NCI-H446 (cell line): ENCODE data around the gene LARP4B.

Source experiments
- DNase-seq, 2 experiments: peaks; one replicate each; lab custom pipeline; 2025; lab: John Stamatoyannopoulos, UW

The LARP4B gene

DNA sequence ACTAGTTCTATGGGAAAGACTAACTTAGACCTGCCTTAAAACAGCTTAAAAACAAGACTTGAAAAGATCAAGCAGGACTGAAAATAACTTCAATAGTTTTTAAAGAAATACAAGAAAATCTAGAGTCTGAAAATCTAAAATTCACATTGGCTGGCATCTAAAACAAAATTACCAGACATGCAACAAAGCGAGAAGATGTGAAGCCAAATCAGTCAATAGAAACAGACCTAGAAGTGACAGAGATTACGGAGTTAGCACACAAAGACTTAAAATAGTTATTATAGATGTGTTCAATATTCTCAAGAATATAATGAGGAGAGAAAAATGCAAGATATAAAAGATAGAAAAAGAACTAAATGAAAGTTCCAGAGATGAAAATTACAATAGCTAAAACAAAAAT lies 163.7 kb downstream of the LARP4B start:
- no peak for DNase-seq

DNA sequence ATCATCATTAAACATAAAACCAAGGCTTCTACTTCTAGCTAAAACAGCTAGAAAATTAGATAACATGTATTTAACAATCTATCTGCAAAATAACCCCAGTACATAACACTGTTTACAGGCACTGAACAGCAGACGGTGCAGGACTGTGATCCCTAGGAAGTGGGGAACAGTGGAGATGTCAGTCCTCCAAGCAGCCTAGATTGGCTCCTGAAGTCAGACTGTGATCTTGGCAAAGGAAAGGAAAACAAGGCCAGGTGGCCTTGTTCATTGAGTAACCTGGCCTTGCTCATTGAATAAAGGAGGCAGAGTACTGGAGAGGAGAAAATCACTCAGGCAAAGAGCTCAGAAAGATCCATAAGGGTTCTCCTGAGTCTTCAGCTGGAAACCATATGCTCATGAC lies 164.3 kb downstream of the LARP4B start:
- DNase-seq, result peak in 1 of 2 experiments; percentile 64

DNA sequence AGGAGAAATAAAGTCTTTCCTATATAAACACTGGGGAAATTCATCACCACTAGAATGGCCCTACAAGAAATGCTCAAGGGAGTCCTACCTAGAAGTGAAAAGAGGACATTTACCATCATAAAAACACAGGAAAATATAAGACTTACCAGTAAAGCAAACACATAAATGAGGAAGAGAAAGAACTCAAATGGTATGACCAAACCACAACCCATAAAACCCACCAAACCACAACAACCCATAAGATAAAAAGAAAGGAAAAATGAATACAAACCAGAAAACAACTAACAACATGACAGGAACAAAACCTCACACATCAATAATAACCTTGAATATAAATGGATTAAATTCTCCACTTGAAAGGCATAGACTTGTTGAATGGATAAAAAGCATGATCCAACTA lies 170.1 kb downstream of the LARP4B start:
- DNase-seq, result no peak

DNA sequence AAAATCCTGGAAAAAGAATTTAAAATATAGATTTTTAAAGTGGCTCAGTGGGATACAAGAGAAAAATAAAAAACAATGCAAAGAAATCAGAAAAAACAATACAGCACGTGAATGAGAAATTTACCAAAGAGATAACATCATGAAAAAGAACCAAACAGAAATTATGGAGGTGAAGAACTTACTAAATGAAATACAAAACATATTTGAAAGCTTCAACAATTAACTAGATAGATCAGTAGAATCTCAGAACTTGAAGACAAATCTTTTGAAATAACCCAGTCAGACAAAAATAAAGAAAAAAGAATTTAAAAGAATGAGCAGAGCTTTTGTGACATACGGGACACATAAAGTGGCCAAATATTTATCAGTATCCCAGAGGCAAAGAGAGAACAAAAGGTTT lies 170.9 kb downstream of the LARP4B start:
- DNase-seq, result no peak

DNA sequence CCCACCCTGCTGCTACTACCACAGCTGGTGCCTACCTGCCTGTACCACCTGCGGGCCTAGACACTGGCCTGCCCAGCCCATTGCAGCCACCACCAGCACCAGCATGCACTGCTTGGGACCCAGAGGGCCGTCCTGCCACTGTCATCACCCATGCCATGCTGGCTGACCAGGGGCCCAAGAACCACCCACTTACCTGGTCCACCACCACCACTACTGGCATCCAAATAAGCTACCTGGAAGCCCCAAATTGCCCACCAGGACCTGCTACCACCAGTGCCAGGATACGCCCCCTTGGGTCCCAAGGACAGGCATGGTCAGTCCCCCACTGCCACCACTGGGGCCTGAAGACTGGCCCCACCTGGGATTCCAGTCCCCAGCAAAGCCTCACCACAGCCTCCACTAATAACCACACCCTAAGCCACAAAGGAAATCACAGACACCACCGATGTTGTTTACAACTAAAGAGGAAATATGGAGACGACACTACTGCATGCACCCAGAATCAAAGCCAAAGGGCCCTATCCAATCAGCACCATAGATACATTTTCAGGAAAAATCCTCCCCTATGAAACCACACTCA lies 171.5 kb downstream of the LARP4B start:
- no peak for DNase-seq
